ENCODE results near the gene RPS15.

RPS15 gene

GRCh38 chr19:1401138-1401888 is 36.9 kb upstream of the RPS15 start, which contains the start of gene GAMT:
Gene GAMT, minus strand, starts transcription at chr19:1401542. Its CDS starts 66 bp downstream, at chr19:1401476.
- DNase-seq (ENCODE audit: insufficient read length, low spot score): peak; percentile 76

GRCh38 chr19:1401889-1402217 is 36.3 kb upstream of the RPS15 start:
- FAIRE-seq: no peak
- DNase-seq (ENCODE audit: insufficient read length, low spot score): no peak

More at GRCh38 chr19:1401138-1401888, 36.9 kb upstream of the RPS15 start, which contains the start of gene GAMT:
- no peak for FAIRE-seq

GRCh38 chr19:1402411-1403070 is 35.7 kb upstream of the RPS15 start:
- no peak for FAIRE-seq
- no peak for DNase-seq (ENCODE audit: insufficient read length, low spot score)

GRCh38 chr19:1406774-1407527 is 31.2 kb upstream of the RPS15 start:
- DNase-seq (ENCODE audit: insufficient read length, low spot score) (peak; percentile 99), FAIRE-seq (peak; percentile 95)

- no peak for DNase-seq (ENCODE audit: insufficient read length, low spot score)
- FAIRE-seq: no peak
These were observed 30.5 kb upstream of the RPS15 start, which contains the start of gene DAZAP1 for GRCh38 chr19:1407528-1408299. Gene DAZAP1, plus strand, starts transcription at chr19:1407586. Its CDS starts 188 bp downstream, at chr19:1407774.

GRCh38 chr19:1408300-1409203 is 29.6 kb upstream of the RPS15 start:
- DNase-seq (ENCODE audit: insufficient read length, low spot score) (no peak), FAIRE-seq (peak; percentile 44)

GRCh38 chr19:1409204-1410005 is 28.8 kb upstream of the RPS15 start:
- no peak for FAIRE-seq

GRCh38 chr19:1410136-1410786 is 27.9 kb upstream of the RPS15 start:
- DNase-seq (ENCODE audit: insufficient read length, low spot score) (no peak), FAIRE-seq (no peak)

More at GRCh38 chr19:1409204-1410005, 28.8 kb upstream of the RPS15 start:
- DNase-seq (ENCODE audit: insufficient read length, low spot score): no peak

- DNase-seq (ENCODE audit: insufficient read length, low spot score): no peak
These were observed 27.4 kb upstream of the RPS15 start for GRCh38 chr19:1410789-1411188.

GRCh38 chr19:1411255-1412191 is 26.7 kb upstream of the RPS15 start:
- no peak for FAIRE-seq

More at GRCh38 chr19:1410789-1411188, 27.4 kb upstream of the RPS15 start:
- FAIRE-seq: no peak

GRCh38 chr19:1412323-1412923 is 25.8 kb upstream of the RPS15 start:
- FAIRE-seq (no peak), DNase-seq (ENCODE audit: insufficient read length, low spot score) (no peak)

More at GRCh38 chr19:1411255-1412191, 26.7 kb upstream of the RPS15 start:
- no peak for DNase-seq (ENCODE audit: insufficient read length, low spot score)

- DNase-seq (ENCODE audit: insufficient read length, low spot score) (no peak), FAIRE-seq (no peak)
These were observed 25.0 kb upstream of the RPS15 start for GRCh38 chr19:1412995-1413800.

GRCh38 chr19:1416014-1416841 is 22.0 kb upstream of the RPS15 start:
- DNase-seq (ENCODE audit: insufficient read length, low spot score) (no peak), FAIRE-seq (no peak)

- DNase-seq (ENCODE audit: insufficient read length, low spot score): no peak
- FAIRE-seq: no peak
These were observed 21.1 kb upstream of the RPS15 start for GRCh38 chr19:1417145-1417544.
